IMR-90 (cell line): ENCODE measurements around the gene CCDC171.

Source experiments
- BHLHE40 ChIP-seq: fragments of 150-350 bp; IDR thresholded peaks from 2 replicates; pipeline ENCODE4 v1.6.1; 2016; ENCODE audit warnings: mild to moderate bottlenecking, low read depth, low read length
- FOS ChIP-seq: fragments of 150-350 bp; IDR thresholded peaks from 2 replicates; pipeline ENCODE4 v1.6.1; 2016; ENCODE audit warnings: low read depth, low read length
- MAFK ChIP-seq: IDR thresholded peaks from 2 replicates; pipeline ENCODE4 v1.6.1; 2012; ENCODE audit warnings: low read depth, low read length, improper control_type of control experiment
- MAZ ChIP-seq: IDR thresholded peaks from 2 replicates; pipeline ENCODE4 v1.6.1; 2012; ENCODE audit warnings: low read depth, mild to moderate bottlenecking, low read length, improper control_type of control experiment, moderate library complexity, borderline replicate concordance
- MXI1 ChIP-seq: IDR thresholded peaks from 2 replicates; pipeline ENCODE4 v1.6.1; 2012; ENCODE audit warnings: low read depth, mild to moderate bottlenecking, low read length, moderate library complexity, borderline replicate concordance
- POLR2A ChIP-seq: IDR thresholded peaks from 2 replicates; pipeline ENCODE4 v1.6.1; 2012; ENCODE audit warnings: mild to moderate bottlenecking, low read depth, low read length
- SMC3 ChIP-seq: fragments of 150-350 bp; IDR thresholded peaks from 2 replicates; pipeline ENCODE4 v1.6.1; 2016; ENCODE audit warnings: low read depth, mild to moderate bottlenecking, antibody characterized with exemption, low read length, moderate library complexity
- TF ChIP-seq, protein P1 (sequence below): conservative IDR thresholded peaks from 2 replicates; pipeline ENCODE4 v1.5.1; 2012; ENCODE audit warnings: mild to moderate bottlenecking, low read depth, low read length, improper control_type of control experiment
- TF ChIP-seq, protein P2 (sequence below): fragments of 150-350 bp; IDR thresholded peaks from 2 replicates; pipeline ENCODE4 v1.6.1; 2016; ENCODE audit warnings: low read depth, mild to moderate bottlenecking, low read length, moderate library complexity, borderline replicate concordance
- TF ChIP-seq, protein P3 (sequence below): fragments of 150-350 bp; IDR thresholded peaks from 2 replicates; pipeline ENCODE4 v1.6.1; 2017; ENCODE audit warnings: mild to moderate bottlenecking, antibody characterized with exemption, low read length, low read depth

DNA sequence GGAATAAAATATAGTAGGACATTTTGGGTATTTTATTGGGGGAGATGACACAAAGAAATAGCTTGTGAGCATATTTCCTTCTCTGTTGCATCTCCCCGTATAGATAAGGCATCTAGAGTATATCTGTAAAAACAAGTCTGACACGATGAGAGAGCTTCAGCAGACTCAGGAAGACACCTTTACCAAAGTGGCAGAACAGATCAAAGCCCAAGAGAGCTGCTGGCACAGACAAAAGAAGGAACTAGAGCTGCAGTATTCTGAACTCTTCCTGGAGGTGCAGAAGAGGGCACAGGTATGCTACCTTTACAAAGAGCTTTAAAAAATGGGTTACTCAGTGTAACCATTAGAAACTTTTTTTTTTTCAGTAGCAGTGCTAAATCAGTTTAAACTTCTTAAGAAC lies 176.7 kb downstream of the CCDC171 start:
- TF ChIP-seq MAFK (no peak), POLR2A (no peak), SMC3 (no peak), MXI1 (no peak), FOS (no peak), BHLHE40 (no peak), MAZ (no peak)
- TF ChIP-seq, protein P1, sequence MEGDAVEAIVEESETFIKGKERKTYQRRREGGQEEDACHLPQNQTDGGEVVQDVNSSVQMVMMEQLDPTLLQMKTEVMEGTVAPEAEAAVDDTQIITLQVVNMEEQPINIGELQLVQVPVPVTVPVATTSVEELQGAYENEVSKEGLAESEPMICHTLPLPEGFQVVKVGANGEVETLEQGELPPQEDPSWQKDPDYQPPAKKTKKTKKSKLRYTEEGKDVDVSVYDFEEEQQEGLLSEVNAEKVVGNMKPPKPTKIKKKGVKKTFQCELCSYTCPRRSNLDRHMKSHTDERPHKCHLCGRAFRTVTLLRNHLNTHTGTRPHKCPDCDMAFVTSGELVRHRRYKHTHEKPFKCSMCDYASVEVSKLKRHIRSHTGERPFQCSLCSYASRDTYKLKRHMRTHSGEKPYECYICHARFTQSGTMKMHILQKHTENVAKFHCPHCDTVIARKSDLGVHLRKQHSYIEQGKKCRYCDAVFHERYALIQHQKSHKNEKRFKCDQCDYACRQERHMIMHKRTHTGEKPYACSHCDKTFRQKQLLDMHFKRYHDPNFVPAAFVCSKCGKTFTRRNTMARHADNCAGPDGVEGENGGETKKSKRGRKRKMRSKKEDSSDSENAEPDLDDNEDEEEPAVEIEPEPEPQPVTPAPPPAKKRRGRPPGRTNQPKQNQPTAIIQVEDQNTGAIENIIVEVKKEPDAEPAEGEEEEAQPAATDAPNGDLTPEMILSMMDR: no peak
- TF ChIP-seq, protein P2, sequence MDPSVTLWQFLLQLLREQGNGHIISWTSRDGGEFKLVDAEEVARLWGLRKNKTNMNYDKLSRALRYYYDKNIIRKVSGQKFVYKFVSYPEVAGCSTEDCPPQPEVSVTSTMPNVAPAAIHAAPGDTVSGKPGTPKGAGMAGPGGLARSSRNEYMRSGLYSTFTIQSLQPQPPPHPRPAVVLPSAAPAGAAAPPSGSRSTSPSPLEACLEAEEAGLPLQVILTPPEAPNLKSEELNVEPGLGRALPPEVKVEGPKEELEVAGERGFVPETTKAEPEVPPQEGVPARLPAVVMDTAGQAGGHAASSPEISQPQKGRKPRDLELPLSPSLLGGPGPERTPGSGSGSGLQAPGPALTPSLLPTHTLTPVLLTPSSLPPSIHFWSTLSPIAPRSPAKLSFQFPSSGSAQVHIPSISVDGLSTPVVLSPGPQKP: no peak
- TF ChIP-seq, protein P3, sequence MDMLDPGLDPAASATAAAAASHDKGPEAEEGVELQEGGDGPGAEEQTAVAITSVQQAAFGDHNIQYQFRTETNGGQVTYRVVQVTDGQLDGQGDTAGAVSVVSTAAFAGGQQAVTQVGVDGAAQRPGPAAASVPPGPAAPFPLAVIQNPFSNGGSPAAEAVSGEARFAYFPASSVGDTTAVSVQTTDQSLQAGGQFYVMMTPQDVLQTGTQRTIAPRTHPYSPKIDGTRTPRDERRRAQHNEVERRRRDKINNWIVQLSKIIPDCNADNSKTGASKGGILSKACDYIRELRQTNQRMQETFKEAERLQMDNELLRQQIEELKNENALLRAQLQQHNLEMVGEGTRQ: no peak
